K562 (cell line): ENCODE results near the gene DGKE. TPM values are rescaled to one million over a fixed set of nuclear protein-coding genes. Genes with fewer than 3 reads are reported as not detected.

Experiments used
- E2F3 ChIP-seq: fragments of 250-450 bp; sonication (Bioruptor Pico); IDR thresholded peaks from 2 replicates; pipeline ENCODE4 v1.4.0; 2020; ENCODE audit warnings: mild to moderate bottlenecking
- ILK ChIP-seq: fragments of 450-650 bp; IDR thresholded peaks from 2 replicates; pipeline ENCODE4 v1.6.1; 2016; ENCODE audit warnings: missing genetic modification characterization, low read depth, mild to moderate bottlenecking, missing compliant biosample characterization, moderate library complexity, borderline replicate concordance
- MAFK ChIP-seq: IDR thresholded peaks from 2 replicates; pipeline ENCODE4 v1.6.1; 2011; ENCODE audit warnings: low read length, improper control_type of control experiment
- SMAD2 ChIP-seq: fragments of 150-350 bp; IDR thresholded peaks from 2 replicates; pipeline ENCODE4 v1.6.1; 2014; ENCODE audit warnings: low read depth, mild to moderate bottlenecking, low read length
- THRA ChIP-seq: fragments of 450-650 bp; IDR thresholded peaks from 2 replicates; pipeline ENCODE4 v1.6.1; 2017; ENCODE audit warnings: mild to moderate bottlenecking, moderate library complexity
- polyA plus RNA-seq, 8 experiments: library from polyadenylated mRNA; depleted of rRNA in 4 of 8; stranded (reverse) in 5 of 8; unstranded in 3 of 8; fragments of >200 nt; fragmentation: Nextera tagmentation in 2 of 8; fragmentation: Illumina TruSeq in 1 of 8; extraction: Ambion mirVana in 2 of 8; extraction: Trizol in 1 of 8; gene quantifications; 2 replicates each; pipeline versions ENCODE4 v1.2.1 to v1.2.3, GENCODE V29; 2011 to 2014; ENCODE audit warnings: inconsistent platforms in 1 of 8, missing spikeins in 1 of 8
- total RNA-seq, 7 experiments: library from RNA; depleted of rRNA in 6 of 7; stranded (reverse); fragments of >200 nt in 6 of 7; fragmentation: Illumina TruSeq in 2 of 7; extraction: Trizol in 2 of 7; gene quantifications; 2 replicates each; pipeline versions ENCODE4 v1.2.1 to v1.2.3, GENCODE V29; 2011 to 2021; ENCODE audit warnings: low replicate concordance in 1 of 7
- TF ChIP-seq, protein P1 (sequence below), 2 experiments: IDR thresholded peaks in 1 of 2; conservative IDR thresholded peaks in 1 of 2; 2 replicates each; pipeline ENCODE4 v1.6.1; 2016; ENCODE audit warnings: low read depth in 2 of 2, mild to moderate bottlenecking in 1 of 2, missing compliant biosample characterization in 1 of 2, missing genetic modification characterization in 1 of 2, moderate library complexity in 1 of 2
- TF ChIP-seq, protein P2 (sequence below): fragments of 450-650 bp; formaldehyde crosslinking; conservative IDR thresholded peaks from 2 replicates; pipeline ENCODE4 v1.4.0; 2022; ENCODE audit warnings: mild to moderate bottlenecking, missing genetic modification characterization

The DGKE gene
- total and polyA plus RNA-seq, 9 of the 15 experiments (the other 6 are each of a cell fraction or from before 2014, with no cell fraction given) = 1.3 to 9.9 (median 5.9) TPM

GRCh38 chr17:56876766-56877179 is 42.8 kb downstream of the DGKE start (continued):
- TF ChIP-seq THRA = no peak
- TF ChIP-seq ILK (tag) = no peak
- TF ChIP-seq, protein P1, sequence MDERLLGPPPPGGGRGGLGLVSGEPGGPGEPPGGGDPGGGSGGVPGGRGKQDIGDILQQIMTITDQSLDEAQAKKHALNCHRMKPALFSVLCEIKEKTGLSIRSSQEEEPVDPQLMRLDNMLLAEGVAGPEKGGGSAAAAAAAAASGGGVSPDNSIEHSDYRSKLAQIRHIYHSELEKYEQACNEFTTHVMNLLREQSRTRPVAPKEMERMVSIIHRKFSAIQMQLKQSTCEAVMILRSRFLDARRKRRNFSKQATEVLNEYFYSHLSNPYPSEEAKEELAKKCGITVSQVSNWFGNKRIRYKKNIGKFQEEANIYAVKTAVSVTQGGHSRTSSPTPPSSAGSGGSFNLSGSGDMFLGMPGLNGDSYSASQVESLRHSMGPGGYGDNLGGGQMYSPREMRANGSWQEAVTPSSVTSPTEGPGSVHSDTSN (CRISPR knock-in tag; IDR thresholded peaks at IDR 0.05; ENCODE audit: low read depth) = no peak
- TF ChIP-seq, protein P1 (tag; conservative IDR thresholded peaks at IDR 0.05; ENCODE audit: low read depth) = no peak
- TF ChIP-seq, protein P2, sequence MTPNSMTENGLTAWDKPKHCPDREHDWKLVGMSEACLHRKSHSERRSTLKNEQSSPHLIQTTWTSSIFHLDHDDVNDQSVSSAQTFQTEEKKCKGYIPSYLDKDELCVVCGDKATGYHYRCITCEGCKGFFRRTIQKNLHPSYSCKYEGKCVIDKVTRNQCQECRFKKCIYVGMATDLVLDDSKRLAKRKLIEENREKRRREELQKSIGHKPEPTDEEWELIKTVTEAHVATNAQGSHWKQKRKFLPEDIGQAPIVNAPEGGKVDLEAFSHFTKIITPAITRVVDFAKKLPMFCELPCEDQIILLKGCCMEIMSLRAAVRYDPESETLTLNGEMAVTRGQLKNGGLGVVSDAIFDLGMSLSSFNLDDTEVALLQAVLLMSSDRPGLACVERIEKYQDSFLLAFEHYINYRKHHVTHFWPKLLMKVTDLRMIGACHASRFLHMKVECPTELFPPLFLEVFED (CRISPR knock-in tag) = no peak
- no peak for TF ChIP-seq E2F3 (CRISPR knock-in tag)
- TF ChIP-seq MAFK = peak; percentile 23; the same call in 1 of the 2 replicates
- no peak for TF ChIP-seq SMAD2
